ENCODE results near the gene TAB3.

The TAB3 gene

DNA sequence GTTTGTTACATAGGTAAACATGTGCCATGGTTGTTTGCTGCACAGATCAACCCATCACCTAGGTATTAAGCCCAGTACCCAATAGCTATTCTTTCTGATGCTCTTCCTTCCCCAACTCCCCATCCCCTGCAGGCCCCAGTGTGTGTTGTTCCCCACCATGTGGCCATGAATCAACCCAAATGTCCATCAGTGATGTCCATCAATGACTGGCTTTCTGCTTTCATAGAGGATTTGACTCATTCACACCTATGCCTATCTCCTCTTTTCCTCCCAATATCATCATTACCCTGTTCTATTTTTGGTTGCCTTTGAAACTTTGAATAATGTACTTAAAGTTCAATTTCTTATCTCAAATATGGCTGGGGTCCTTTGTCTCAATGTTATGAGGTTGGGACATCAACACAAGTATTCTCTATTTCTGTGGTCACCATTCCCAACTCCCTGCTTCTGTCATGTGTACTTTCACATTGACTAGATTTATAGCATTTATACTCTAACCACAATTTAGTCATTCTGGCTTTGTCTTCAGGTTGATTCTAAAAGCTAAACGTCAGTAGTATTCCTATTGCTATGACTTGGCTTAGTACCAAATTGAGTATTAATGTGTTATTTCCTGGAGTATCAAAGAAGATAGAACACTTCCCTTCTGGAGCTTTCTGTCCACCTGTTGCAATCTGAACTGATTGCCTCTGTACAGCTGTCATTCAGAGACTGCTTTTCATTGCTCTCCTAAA lies 107.2 kb downstream of the TAB3 start:
- Histone ChIP-seq H3K27me3 (ENCODE audit: control insufficient read depth, insufficient read depth, low read length) (no peaks in the 10 kb centered on the region), H3K9ac (ENCODE audit: low read length) (no peak overlapping the region), H3K4me1 (ENCODE audit: control insufficient read depth, insufficient read depth, low read length) (no peaks in the 10 kb centered on the region), H3K4me3 (ENCODE audit: low read length) (no peak overlapping the region), H3K36me3 (ENCODE audit: control insufficient read depth, insufficient read depth, low read length) (no peaks in the 10 kb centered on the region), H3K27ac (ENCODE audit: low read depth, low read length) (no peak overlapping the region)

DNA sequence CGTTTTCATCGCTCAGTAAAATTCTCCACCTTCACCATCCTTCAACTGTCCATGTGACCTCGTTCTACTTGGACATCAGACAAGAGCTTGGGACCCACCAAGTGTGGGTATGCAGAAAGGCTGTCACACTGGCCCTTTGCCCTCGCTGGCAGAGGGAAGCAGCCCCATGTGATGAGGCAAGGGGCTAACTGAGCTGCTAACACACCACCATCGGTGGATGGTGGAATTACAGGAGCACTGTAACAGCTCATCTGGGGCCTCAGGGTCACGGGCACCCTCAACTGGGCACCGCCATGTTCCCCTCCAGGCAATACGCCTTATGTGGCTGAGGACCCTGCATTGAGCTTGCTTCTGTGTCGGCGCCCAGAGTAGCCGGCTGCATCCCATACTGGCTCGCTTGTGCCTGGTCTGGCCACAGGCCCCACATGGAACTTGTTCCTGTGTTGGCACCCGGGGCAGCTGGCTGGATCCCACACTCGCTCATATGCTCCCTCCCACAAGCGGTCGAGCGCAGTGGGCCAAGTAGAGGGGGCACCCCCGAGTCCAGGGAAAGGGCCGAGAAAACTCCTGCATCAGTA lies 109.5 kb downstream of the TAB3 start:
- Histone ChIP-seq H3K4me1 (ENCODE audit: control insufficient read depth, insufficient read depth, low read length) (no peaks in the 10 kb centered on the region), H3K27me3 (ENCODE audit: control insufficient read depth, insufficient read depth, low read length) (no peaks in the 10 kb centered on the region), H3K27ac (ENCODE audit: low read depth, low read length) (no peak overlapping the region), H3K4me3 (ENCODE audit: low read length) (no peak overlapping the region), H3K36me3 (ENCODE audit: control insufficient read depth, insufficient read depth, low read length) (no peaks in the 10 kb centered on the region), H3K9ac (ENCODE audit: low read length) (no peak overlapping the region)

DNA sequence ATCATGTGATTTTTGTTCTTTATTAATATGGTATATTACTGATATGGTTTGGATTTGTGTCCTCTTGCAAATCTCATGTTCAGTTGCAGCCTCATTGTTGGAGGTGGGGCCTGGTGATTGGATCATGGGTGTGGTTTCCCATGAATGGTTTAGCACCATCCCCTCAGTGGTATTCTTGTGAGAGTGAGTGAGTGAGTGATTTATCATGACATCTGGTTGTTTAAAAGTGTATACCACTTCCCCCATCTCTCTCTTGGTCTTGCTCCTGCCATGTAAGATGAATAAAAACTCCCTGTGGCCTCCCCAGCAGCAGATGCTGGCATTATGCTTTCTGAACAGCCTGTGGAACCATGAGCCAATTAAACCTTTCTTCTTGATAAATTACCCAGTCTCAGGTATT lies 111.5 kb downstream of the TAB3 start:
- Histone ChIP-seq H3K27me3 (ENCODE audit: control insufficient read depth, insufficient read depth, low read length) (no peaks in the 10 kb centered on the region), H3K36me3 (ENCODE audit: control insufficient read depth, insufficient read depth, low read length) (no peaks in the 10 kb centered on the region), H3K9ac (ENCODE audit: low read length) (no peak overlapping the region), H3K4me3 (ENCODE audit: low read length) (no peak overlapping the region), H3K4me1 (ENCODE audit: control insufficient read depth, insufficient read depth, low read length) (no peaks in the 10 kb centered on the region), H3K27ac (ENCODE audit: low read depth, low read length) (no peak overlapping the region)
